ENCODE results near the gene TCF3.
A peak's percentile ranks its signal among the peaks of the same experiment; 100 is the strongest.

The TCF3 gene

DNA sequence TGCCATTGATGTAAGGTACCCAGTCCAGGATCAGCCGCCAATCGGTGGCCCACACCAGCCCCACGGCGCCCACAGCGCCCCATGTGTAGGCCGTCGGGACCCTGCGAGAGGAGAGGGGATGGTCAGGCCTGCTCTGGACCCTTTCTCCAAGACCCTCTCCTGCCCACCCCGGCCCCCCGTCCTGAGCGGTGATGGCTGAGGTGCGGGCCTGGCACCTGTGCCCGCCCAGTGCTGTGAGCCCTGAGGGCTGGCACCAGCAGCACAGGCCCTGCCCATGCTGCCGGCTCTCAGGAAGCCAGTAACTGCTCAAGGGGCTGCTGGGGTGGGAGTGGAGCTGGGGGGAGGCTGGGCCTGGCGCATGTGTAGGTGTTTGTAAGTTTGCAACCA lies 53.0 kb downstream of the TCF3 start:
- no peak overlapping the region for H3K4me3 ChIP-seq (ENCODE audit: low read length)
- peaks cover 28% of the 10 kb centered on the region for H3K4me1 ChIP-seq (ENCODE audit: control insufficient read depth, insufficient read depth, low read length)
- no peaks in the 10 kb centered on the region for H3K9me3 ChIP-seq (ENCODE audit: control insufficient read depth, low read length)
- DNase-seq (ENCODE audit: low read depth): no peak
- peaks cover 41% of the 10 kb centered on the region for H3K36me3 ChIP-seq (ENCODE audit: control insufficient read depth, insufficient read depth, low read length, severe bottlenecking)
- no peaks in the 10 kb centered on the region for H3K27me3 ChIP-seq (replicated peaks; ENCODE audit: control insufficient read depth, insufficient read depth, low read length)
- no peak overlapping the region for H3K9ac ChIP-seq (ENCODE audit: low read length)

DNA sequence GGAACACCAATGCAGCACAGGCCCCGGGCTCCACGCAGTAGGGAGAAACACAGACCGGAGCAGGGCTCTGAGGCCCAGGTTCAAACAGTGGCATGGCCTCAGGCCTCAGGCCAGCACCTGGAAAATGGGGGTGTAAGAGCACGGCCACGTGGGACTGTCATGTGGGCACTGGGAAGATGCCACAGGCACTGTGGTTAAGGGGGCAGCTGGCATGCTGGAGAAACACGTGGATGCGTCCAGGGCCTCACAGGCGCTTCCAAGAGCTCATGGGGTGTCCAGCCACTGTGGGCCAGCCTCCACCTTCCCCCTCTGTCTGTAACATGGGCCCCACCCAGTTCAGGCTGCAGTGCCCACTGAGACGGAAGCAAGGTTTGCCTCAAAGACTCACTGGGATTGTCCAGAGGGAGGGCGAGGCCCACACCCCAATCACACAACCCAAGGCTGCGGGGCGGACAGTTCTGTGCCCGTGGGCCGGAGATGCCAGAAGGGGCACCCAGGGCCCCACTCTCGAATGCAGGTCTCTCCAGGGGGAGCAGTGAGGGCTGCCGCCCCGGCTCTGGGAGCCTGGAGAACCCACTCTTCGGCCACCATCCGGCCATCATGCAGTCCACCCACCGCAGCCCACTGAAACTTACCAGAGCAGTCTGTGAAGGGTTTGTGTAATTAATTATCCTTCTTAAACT lies 53.5 kb downstream of the TCF3 start:
- Histone ChIP-seq H3K4me3 (ENCODE audit: low read length) (no peak overlapping the region), H3K36me3 (ENCODE audit: control insufficient read depth, insufficient read depth, low read length, severe bottlenecking) (peaks cover 41% of the 10 kb centered on the region)

DNA sequence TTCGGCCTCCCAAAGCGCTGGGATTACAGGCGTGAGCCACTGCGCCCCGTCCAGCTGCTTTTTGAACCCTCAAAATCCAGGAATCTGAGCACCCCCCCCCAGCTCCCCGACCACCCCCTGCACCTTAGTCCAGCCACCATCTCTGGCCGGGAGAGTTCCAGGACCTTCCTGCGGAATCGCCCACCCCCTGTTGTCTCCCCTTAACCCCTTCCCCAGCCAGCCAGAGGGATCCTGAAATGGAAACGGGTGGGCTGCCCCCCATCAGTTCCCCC lies 59.0 kb downstream of the TCF3 start:
- Histone ChIP-seq H3K4me1 (ENCODE audit: control insufficient read depth, insufficient read depth, low read length) (peaks cover 37% of the 10 kb centered on the region), H3K9ac (ENCODE audit: low read length) (peak overlapping the region; percentile 92), H3K36me3 (ENCODE audit: control insufficient read depth, insufficient read depth, low read length, severe bottlenecking) (peaks cover 25% of the 10 kb centered on the region), H3K27me3 (replicated peaks; ENCODE audit: control insufficient read depth, insufficient read depth, low read length) (no peaks in the 10 kb centered on the region), H3K4me3 (ENCODE audit: low read length) (peak overlapping the region; percentile 89), H3K9me3 (ENCODE audit: control insufficient read depth, low read length) (no peaks in the 10 kb centered on the region)
- no peak for DNase-seq (ENCODE audit: low read depth)

More for the DNA sequence above, 53.5 kb downstream of the TCF3 start:
- H3K4me1 ChIP-seq (ENCODE audit: control insufficient read depth, insufficient read depth, low read length): peaks cover 23% of the 10 kb centered on the region
- no peaks in the 10 kb centered on the region for H3K9me3 ChIP-seq (ENCODE audit: control insufficient read depth, low read length)
- H3K9ac ChIP-seq (ENCODE audit: low read length): no peak overlapping the region
- DNase-seq (ENCODE audit: low read depth): no peak
- H3K27me3 ChIP-seq (replicated peaks; ENCODE audit: control insufficient read depth, insufficient read depth, low read length): no peaks in the 10 kb centered on the region

DNA sequence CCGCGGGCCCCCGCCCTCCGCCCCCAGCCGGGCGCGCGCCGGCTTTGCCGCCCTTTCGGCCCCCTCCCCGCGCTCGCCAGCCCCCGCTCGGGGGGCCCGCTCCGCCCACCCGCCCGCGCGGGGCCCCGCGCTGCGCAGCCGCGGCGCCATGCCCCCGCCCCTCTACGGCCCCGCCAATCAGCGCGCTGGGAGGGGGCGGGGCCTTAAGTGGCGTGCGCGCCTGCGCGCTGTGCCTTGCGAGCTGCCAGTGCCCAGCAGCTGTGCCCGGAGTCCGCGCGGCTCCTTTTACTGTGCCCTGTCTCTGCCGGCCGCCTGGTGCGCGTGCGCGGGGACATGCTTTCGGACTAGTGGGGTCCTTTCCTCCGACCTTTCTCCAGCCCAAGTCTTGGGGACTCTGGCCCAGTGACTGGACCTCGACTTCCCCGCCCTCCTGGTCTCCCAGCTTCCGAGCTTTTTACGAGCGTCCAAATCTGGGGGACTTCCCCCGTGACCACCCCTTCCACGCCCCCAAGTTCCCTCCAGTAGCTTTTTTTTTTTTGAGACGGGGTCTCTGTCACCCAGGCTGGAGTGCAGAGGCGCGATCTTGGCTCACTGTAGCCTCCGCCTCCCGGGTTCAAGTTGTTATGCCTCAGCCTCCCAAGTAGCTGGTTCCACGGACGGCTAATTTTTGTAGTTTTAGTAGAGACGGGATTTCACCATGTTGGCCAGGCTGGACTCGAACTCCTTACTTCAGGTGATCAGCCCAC lies 59.5 kb downstream of the TCF3 start, which contains the start of gene MBD3:
MBD3 (minus strand) TSS at position 111 of the 746 bp plus-strand sequence. CDS start 234 bp downstream, outside the sequence.
- Histone ChIP-seq H3K27me3 (replicated peaks; ENCODE audit: control insufficient read depth, insufficient read depth, low read length) (no peaks in the 10 kb centered on the region), H3K36me3 (ENCODE audit: control insufficient read depth, insufficient read depth, low read length, severe bottlenecking) (peaks cover 23% of the 10 kb centered on the region), H3K9me3 (ENCODE audit: control insufficient read depth, low read length) (no peaks in the 10 kb centered on the region), H3K4me3 (ENCODE audit: low read length) (peak within 1 kb of the TSS; percentile 97), H3K4me1 (ENCODE audit: control insufficient read depth, insufficient read depth, low read length) (peaks cover 38% of the 10 kb centered on the region), H3K9ac (ENCODE audit: low read length) (peak within 1 kb of the TSS; percentile 99)
- peak; percentile 98 for DNase-seq (ENCODE audit: low read depth)

DNA sequence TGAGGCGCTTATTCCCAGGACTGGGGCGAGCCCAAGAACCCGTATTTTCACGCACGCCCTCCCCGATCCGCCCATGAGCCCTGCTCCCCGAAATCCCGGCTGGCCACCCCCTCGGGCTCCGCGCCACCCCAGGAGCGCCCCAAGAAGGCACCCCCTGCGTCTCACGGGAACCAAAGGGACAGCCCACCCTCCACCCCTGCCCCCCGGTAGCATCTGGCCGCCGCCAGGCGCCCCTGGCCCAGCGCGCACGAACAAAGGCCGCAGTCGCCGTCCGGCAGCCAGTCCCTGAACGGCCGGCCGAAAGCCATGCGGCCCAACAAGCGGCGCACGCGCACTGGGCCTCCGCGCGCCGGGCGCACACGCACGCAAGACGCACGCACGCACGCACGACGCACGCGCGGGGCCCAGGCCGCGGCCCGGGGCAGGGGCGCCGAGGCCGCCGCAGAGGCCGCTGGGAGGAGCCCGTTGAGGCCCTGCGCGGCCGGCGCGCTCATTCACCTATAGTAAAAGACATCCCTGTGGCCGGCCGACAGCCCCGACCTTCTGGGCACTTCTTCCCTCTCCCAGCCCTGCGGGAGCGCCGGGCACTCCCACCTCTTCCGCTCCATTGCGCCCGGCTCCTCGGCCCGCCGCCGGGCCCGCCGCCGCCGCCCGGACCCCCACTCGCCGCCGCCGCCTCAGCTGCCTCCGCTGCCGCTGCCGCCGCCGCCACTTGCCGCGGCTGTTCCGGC lies 60.2 kb downstream of the TCF3 start:
- H3K4me1 ChIP-seq (ENCODE audit: control insufficient read depth, insufficient read depth, low read length): peaks cover 35% of the 10 kb centered on the region
- DNase-seq (ENCODE audit: low read depth): peak; percentile 98
- H3K4me3 ChIP-seq (ENCODE audit: low read length): peak overlapping the region; percentile 97
- no peaks in the 10 kb centered on the region for H3K9me3 ChIP-seq (ENCODE audit: control insufficient read depth, low read length)
- peak overlapping the region; percentile 99 for H3K9ac ChIP-seq (ENCODE audit: low read length)
- H3K36me3 ChIP-seq (ENCODE audit: control insufficient read depth, insufficient read depth, low read length, severe bottlenecking): peaks cover 15% of the 10 kb centered on the region
- H3K27me3 ChIP-seq (replicated peaks; ENCODE audit: control insufficient read depth, insufficient read depth, low read length): no peaks in the 10 kb centered on the region

DNA sequence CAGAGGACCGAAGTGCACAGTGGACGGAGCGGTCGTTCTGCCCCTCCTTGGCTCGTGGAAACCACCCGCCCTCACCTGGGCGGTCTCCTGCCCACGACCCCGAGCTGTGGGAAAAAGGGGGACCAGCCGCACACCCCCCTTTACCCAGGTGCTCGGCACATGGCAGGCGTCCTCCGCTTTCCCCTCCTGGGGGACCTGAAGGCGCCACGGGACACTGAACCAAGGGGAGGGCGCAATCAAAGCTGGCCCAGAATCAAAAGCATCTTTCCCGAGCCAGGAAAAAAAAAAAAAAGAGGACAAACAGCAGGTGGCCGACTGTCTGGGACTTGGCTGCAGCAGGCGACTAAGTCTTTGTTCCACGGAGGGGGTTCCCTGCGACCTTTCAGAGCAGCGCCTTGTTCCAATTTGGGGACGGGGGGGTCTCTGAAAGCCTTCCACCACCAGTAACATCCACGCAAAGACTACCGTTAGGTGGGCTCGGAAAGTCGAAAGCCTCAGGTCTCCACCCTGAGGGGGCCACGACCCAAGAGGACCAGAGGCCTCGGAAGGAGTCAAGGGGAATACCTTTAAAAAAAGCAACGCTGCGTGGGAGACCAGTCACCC lies 60.9 kb downstream of the TCF3 start:
- Histone ChIP-seq H3K27me3 (replicated peaks; ENCODE audit: control insufficient read depth, insufficient read depth, low read length) (no peaks in the 10 kb centered on the region), H3K4me3 (ENCODE audit: low read length) (peak overlapping the region; percentile 97), H3K9me3 (ENCODE audit: control insufficient read depth, low read length) (no peaks in the 10 kb centered on the region), H3K4me1 (ENCODE audit: control insufficient read depth, insufficient read depth, low read length) (peaks cover 28% of the 10 kb centered on the region), H3K36me3 (ENCODE audit: control insufficient read depth, insufficient read depth, low read length, severe bottlenecking) (peaks cover 9% of the 10 kb centered on the region), H3K9ac (ENCODE audit: low read length) (peak overlapping the region; percentile 99)
- DNase-seq (ENCODE audit: low read depth): peak; percentile 42

DNA sequence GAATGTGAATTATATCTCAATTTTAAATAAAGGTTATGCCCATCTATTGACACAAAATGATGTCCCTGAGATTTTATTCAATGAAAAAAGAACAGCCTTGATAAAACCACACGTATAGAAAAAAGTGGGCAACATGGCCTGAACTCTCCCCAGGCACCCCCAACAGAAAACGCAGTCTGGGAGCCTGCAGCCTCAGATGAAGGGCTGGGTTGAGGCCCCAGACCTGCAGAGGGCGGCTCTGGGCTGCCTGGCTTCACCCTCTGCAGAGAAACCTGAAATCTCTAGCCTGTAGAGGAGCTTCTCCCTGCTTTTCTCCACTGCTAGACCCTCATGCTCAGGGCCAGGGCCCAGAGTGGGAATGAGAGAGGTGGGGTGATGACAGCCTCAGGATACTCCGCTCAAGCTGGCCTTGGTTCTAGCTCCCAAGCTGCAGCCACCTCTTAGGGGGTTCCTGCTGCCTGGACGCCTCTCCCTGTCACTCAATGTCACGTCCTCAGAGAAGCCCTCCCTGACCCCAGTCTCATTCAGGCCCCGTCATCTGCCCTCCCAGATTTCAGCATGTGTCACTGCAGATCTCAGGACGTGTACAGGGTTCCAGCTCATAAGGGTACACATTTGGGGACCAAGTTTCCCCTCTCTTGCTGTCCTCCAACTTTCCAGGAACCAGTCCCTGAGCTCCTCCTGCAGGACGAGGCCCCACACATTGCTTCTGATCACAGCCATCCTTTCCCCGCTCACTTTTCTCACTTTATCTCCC lies 61.6 kb downstream of the TCF3 start:
- H3K36me3 ChIP-seq (ENCODE audit: control insufficient read depth, insufficient read depth, low read length, severe bottlenecking): peaks cover 6% of the 10 kb centered on the region
- H3K9me3 ChIP-seq (ENCODE audit: control insufficient read depth, low read length): no peaks in the 10 kb centered on the region
- H3K27me3 ChIP-seq (replicated peaks; ENCODE audit: control insufficient read depth, insufficient read depth, low read length): no peaks in the 10 kb centered on the region
- H3K9ac ChIP-seq (ENCODE audit: low read length): peak overlapping the region; percentile 99
- peak overlapping the region; percentile 97 for H3K4me3 ChIP-seq (ENCODE audit: low read length)
- H3K4me1 ChIP-seq (ENCODE audit: control insufficient read depth, insufficient read depth, low read length): peaks cover 27% of the 10 kb centered on the region
- peak; percentile 52 for DNase-seq (ENCODE audit: low read depth)

DNA sequence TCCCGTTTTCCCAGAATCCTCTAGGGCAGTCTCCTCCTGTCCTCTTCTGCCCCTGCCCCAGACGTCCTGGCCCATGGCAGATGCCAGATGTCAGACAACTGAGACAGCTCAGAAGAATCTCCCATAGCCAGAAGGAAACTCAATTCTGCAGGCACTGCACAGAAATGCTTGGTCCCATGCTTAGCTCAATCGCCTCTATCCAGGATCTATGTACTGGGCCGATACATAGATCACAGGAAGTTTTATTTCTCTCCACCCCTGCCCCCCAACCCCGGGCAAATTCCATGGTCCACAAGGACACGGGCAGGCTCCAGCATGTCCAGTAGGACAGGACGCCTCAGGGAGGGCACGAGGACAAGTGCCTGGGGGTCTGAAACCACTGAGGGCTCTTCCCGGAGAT lies 64.5 kb downstream of the TCF3 start:
- Histone ChIP-seq H3K4me1 (ENCODE audit: control insufficient read depth, insufficient read depth, low read length) (peaks cover 24% of the 10 kb centered on the region), H3K9me3 (ENCODE audit: control insufficient read depth, low read length) (no peaks in the 10 kb centered on the region), H3K27me3 (replicated peaks; ENCODE audit: control insufficient read depth, insufficient read depth, low read length) (no peaks in the 10 kb centered on the region), H3K9ac (ENCODE audit: low read length) (peak overlapping the region; percentile 44), H3K36me3 (ENCODE audit: control insufficient read depth, insufficient read depth, low read length, severe bottlenecking) (peaks cover 13% of the 10 kb centered on the region), H3K4me3 (ENCODE audit: low read length) (no peak overlapping the region)
- DNase-seq (ENCODE audit: low read depth): no peak

DNA sequence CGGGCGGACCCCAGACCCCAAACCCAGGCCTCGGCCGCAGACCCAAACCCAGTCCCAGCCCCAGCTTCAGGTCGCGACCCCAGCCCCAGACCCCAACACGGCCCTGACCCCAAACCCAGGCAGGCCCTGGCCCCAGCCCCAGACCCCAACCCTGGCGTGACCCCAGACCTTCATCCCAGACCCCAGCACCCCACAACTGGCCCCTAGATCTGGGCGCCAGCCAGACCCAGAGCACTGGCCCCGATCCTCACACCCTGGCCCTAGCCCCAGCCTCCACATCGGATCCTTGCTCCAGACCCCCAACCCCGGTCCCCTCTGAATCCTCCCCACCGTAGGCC lies 67.2 kb downstream of the TCF3 start:
- H3K27me3 ChIP-seq (replicated peaks; ENCODE audit: control insufficient read depth, insufficient read depth, low read length): no peaks in the 10 kb centered on the region
- H3K36me3 ChIP-seq (ENCODE audit: control insufficient read depth, insufficient read depth, low read length, severe bottlenecking): peaks cover 33% of the 10 kb centered on the region
- no peak overlapping the region for H3K4me3 ChIP-seq (ENCODE audit: low read length)

DNA sequence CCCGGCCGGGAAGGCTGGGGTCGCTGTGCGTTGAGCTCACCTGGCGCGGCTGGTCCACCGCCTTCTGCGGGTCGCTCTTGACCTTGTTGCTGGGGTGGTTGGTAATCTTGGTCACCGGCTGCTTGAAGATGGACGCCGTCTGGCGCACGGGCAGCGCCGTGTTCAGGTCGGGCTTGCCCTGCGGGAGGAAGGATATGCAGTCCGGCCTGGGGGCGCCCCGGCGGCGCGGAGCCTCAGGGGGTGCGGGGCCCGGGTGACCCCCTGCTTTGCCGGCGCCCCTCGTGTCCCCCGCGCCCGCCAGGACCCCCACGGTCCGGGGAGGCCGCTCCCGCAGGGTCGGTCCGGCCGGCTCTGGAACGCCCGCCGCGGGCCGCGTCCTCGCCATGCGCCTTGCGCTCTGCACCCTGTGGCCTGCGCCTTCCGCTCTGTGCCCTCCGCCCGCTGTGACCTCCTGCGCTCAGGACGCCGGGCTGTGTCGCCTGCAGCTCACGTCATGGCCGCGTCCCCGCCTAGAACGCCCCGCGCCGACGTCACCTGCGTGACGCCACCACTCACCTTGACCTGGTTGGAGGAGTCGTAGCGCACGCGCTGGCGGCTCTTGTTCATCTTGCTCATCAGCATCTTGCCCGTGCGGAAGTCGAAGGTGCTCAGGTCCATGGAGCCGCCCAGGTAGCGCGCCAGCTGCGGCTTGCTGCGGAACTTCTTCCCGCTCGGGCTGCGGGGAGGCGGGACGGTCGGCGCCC lies 67.7 kb downstream of the TCF3 start:
- no peaks in the 10 kb centered on the region for H3K9me3 ChIP-seq (ENCODE audit: control insufficient read depth, low read length)
- no peak overlapping the region for H3K9ac ChIP-seq (ENCODE audit: low read length)
- no peak overlapping the region for H3K4me3 ChIP-seq (ENCODE audit: low read length)
- H3K36me3 ChIP-seq (ENCODE audit: control insufficient read depth, insufficient read depth, low read length, severe bottlenecking): peaks cover 38% of the 10 kb centered on the region
- DNase-seq (ENCODE audit: low read depth): no peak
- H3K4me1 ChIP-seq (ENCODE audit: control insufficient read depth, insufficient read depth, low read length): peaks cover 7% of the 10 kb centered on the region
- H3K27me3 ChIP-seq (replicated peaks; ENCODE audit: control insufficient read depth, insufficient read depth, low read length): no peaks in the 10 kb centered on the region

More for the DNA sequence above, 67.2 kb downstream of the TCF3 start:
- DNase-seq (ENCODE audit: low read depth): no peak
- Histone ChIP-seq H3K9me3 (ENCODE audit: control insufficient read depth, low read length) (no peaks in the 10 kb centered on the region), H3K9ac (ENCODE audit: low read length) (no peak overlapping the region), H3K4me1 (ENCODE audit: control insufficient read depth, insufficient read depth, low read length) (peaks cover 12% of the 10 kb centered on the region)
